ENCODE results near the gene MEG3. TPM values are rescaled to one million over a fixed set of nuclear protein-coding genes. Genes with fewer than 3 reads are reported as not detected.

The MEG3 gene
- 10 to 100 TPM; 15.9 to 47.1 TPM for total RNA-seq
- polyA plus RNA-seq (ENCODE audit: insufficient read length in 6 of 6) = 100 to 1,000 TPM; 300 to 398 (median 350) TPM
- long read RNA-seq, donor 1, full-length matches to known transcripts = 104 of 119 reads
- long read RNA-seq, donor 1, partial matches to known transcripts = 15 of 119 reads
- long read RNA-seq, donor 1, other reads (novel, unspliced or antisense) = 0 of 119 reads
- long read RNA-seq, donor 2, full-length matches to known transcripts = 96 of 101 reads
- long read RNA-seq, donor 2, partial matches to known transcripts = 5 of 101 reads
- long read RNA-seq, donor 2, other reads (novel, unspliced or antisense) = 0 of 101 reads
- long read RNA-seq, donor 3, full-length matches to known transcripts = 72 of 72 reads
- long read RNA-seq, donor 3, partial matches to known transcripts = 0 of 72 reads
- long read RNA-seq, donor 3, other reads (novel, unspliced or antisense) = 0 of 72 reads
- long read RNA-seq, donor 4, full-length matches to known transcripts = 7 of 9 reads
- long read RNA-seq, donor 4, partial matches to known transcripts = 1 of 9 reads
- long read RNA-seq, donor 4, other reads (novel, unspliced or antisense) = 1 of 9 reads
- long read RNA-seq, donor 5, full-length matches to known transcripts = 114 of 130 reads
- long read RNA-seq, donor 5, partial matches to known transcripts = 16 of 130 reads
- long read RNA-seq, donor 5, other reads (novel, unspliced or antisense) = 0 of 130 reads
- long read RNA-seq, donor 6, full-length matches to known transcripts = 138 of 138 reads
- long read RNA-seq, donor 6, partial matches to known transcripts = 0 of 138 reads
- long read RNA-seq, donor 6, other reads (novel, unspliced or antisense) = 0 of 138 reads
- long read RNA-seq, donor 7, full-length matches to known transcripts = 71 of 76 reads
- long read RNA-seq, donor 7, partial matches to known transcripts = 5 of 76 reads
- long read RNA-seq, donor 7, other reads (novel, unspliced or antisense) = 0 of 76 reads
- long read RNA-seq, donor 8, full-length matches to known transcripts = 95 of 95 reads
- long read RNA-seq, donor 8, partial matches to known transcripts = 0 of 95 reads
- long read RNA-seq, donor 8, other reads (novel, unspliced or antisense) = 0 of 95 reads
- long read RNA-seq, donor 9, full-length matches to known transcripts = 13 of 13 reads
- long read RNA-seq, donor 9, partial matches to known transcripts = 0 of 13 reads
- long read RNA-seq, donor 9, other reads (novel, unspliced or antisense) = 0 of 13 reads
- long read RNA-seq, donor 10, partial matches to known transcripts = 1 of 1 reads
- long read RNA-seq, donor 10, other reads (novel, unspliced or antisense) = 0 of 1 reads
- long read RNA-seq, donor 11 = 0 reads
- long read RNA-seq, donor 12, full-length matches to known transcripts = 70 of 70 reads
- long read RNA-seq, donor 12, partial matches to known transcripts = 0 of 70 reads
- long read RNA-seq, donor 12, other reads (novel, unspliced or antisense) = 0 of 70 reads

DNA sequence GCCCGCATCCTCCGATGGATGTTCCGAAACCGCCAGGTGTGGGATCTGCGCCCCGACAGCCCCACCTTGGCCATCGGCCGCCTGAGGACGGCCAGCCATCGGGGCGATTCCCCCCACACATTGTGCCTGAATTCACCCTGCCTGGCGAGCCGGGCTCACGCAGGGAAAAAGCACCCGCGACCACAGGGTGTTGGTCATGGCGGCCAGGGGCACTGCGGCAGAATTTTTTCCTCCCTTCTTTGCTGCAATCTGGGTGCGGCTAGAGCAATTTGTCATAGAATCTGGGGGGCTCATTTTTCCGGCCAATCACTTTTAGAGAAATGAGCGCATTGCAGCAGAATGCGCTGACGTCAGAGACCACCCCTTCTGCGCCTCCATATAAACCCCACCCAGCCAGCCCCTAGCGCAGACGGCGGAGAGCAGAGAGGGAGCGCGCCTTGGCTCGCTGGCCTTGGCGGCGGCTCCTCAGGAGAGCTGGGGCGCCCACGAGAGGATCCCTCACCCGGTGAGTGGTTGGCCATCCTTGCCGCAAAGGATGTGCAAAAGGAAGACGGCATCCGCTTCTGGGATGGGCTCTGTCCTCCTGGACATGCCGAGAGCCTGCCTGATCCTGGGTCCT is at the start of gene MEG3:
Gene MEG3 (plus strand): TSS at position 406 of the 619 bp plus-strand sequence.
- H3K27ac ChIP-seq = no peak within 1 kb of the TSS
- H3K9me3 ChIP-seq = peaks cover 0 to 5% of the 10 kb centered on the region in 2 donors
- DNase-seq = peak in 2 of 4 donors; percentile 75 to 86
- H3K4me3 ChIP-seq = peak within 1 kb of the TSS in 1 of 2 donors; percentile 24
- peaks cover 10 to 75% of the 10 kb centered on the region in 2 donors for H3K27me3 ChIP-seq
- TF ChIP-seq, protein P1, sequence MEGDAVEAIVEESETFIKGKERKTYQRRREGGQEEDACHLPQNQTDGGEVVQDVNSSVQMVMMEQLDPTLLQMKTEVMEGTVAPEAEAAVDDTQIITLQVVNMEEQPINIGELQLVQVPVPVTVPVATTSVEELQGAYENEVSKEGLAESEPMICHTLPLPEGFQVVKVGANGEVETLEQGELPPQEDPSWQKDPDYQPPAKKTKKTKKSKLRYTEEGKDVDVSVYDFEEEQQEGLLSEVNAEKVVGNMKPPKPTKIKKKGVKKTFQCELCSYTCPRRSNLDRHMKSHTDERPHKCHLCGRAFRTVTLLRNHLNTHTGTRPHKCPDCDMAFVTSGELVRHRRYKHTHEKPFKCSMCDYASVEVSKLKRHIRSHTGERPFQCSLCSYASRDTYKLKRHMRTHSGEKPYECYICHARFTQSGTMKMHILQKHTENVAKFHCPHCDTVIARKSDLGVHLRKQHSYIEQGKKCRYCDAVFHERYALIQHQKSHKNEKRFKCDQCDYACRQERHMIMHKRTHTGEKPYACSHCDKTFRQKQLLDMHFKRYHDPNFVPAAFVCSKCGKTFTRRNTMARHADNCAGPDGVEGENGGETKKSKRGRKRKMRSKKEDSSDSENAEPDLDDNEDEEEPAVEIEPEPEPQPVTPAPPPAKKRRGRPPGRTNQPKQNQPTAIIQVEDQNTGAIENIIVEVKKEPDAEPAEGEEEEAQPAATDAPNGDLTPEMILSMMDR (IDR thresholded peaks at IDR 0.05) = no peak
- peaks cover 0 to 4% of the 10 kb centered on the region in 2 donors for H3K4me1 ChIP-seq
- no peaks in the 10 kb centered on the region for H3K36me3 ChIP-seq
- intact Hi-C loops (cut with DNase I) = no loop called here
- peak; percentile 34 for ATAC-seq

DNA sequence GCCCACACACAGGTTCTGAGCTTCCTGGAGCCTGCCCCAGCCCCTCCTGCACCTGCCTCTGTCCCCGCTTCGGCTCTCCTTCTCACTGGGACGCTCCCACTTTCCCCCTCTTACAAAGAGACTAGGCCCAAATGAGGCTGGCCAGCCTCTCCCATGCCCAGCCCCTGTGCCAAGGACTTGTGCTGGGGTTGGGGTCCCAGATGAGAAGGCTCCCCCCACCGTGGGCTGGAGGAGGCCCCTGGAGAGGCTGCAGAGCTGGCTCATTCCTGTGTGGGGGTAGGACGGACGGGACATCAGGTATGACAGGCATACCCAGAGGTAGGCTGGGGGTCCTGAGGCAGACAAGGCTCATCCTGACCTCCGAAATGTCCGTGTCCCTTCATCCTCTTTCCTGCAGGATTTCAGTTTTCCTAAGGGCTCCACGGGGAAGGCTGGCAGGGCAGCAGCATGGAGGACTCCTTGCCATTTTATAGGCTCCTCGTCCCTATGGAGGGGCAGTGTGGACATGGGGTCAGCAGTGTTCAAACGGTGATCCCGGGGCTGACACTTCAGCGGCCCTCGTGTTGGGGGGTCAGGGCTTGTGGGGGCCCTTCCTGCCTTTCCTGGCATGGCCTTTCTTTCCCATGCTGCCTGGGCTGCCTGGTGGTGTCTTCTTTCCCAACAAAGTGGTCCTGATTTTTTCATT is 49.1 kb upstream of the MEG3 start:
- TF ChIP-seq, protein P1 (IDR thresholded peaks at IDR 0.05) = no peak
- ATAC-seq = no peak
- intact Hi-C loops (cut with DNase I) = no loop called here
- Histone ChIP-seq H3K36me3 (no peaks in the 10 kb centered on the region), H3K4me1 (no peaks in the 10 kb centered on the region), H3K4me3 (no peak overlapping the region), H3K9me3 (no peaks in the 10 kb centered on the region), H3K27ac (no peak overlapping the region), H3K27me3 (no peaks in the 10 kb centered on the region)
- no peak for DNase-seq

DNA sequence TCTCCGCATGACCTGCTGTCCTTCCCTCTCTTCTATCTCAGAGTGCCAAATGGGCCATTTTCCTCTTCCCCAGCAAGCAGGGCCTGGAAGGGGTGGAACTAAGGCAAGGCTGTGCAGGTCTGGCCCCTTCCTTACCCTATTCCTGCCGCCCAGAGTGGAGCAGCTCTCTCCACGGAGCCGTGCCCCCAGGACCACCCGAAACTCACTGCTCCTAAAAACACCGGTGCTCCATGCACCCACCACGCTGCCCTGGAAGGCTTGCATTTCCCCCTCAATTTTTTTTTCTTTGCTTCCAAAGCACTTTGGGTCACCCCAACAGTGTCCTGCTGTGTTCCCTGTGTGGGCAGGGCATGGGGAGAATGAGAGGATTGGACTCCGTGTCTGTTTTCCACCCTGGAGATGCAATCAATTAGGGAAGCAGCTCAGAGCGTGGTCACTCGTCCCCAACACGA is 48.5 kb upstream of the MEG3 start:
- ATAC-seq (no peak), DNase-seq (no peak)
- no peaks in the 10 kb centered on the region for H3K36me3 ChIP-seq
- intact Hi-C loops (cut with DNase I) = no loop called here
- no peak overlapping the region for H3K4me3 ChIP-seq
- no peaks in the 10 kb centered on the region for H3K9me3 ChIP-seq
- TF ChIP-seq, protein P1 (IDR thresholded peaks at IDR 0.05) = no peak
- no peaks in the 10 kb centered on the region for H3K4me1 ChIP-seq
- H3K27me3 ChIP-seq = no peaks in the 10 kb centered on the region
- H3K27ac ChIP-seq = no peak overlapping the region

DNA sequence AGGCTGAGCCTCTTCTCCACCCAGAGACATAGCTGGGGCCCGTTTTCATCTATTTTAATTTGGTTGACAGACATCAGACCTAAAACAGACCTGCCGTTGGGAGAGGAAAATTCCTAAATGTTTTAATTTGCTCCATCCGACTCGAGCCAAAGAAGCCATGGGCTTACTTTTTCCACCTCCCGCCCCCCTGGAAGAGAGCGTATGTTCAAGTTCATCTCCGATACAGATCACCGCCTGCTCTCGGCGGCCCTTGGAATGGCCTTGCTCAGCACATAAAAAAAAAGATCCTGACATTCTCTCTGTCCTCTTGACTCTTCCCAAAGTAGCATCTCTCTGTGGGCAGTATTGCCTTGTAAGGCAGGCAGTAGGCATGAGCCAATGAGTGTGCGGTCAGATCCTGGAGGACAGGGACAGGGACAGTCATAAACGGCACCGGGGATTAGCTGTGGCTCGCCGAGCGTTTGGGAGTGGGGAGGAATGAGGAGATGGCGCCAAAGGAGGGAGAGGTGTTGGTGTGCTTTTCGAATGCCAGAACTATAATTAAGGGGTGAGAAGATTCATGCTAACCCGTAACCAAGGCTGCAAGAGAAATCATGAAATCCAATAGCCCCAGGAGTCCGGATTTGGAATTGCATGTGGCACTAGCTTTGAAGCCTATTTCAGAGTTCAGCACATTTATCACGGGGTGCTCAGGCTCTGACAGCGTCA is 47.9 kb upstream of the MEG3 start:
- Histone ChIP-seq H3K27ac (no peak overlapping the region), H3K4me1 (no peaks in the 10 kb centered on the region), H3K4me3 (no peak overlapping the region), H3K36me3 (no peaks in the 10 kb centered on the region), H3K27me3 (no peaks in the 10 kb centered on the region), H3K9me3 (no peaks in the 10 kb centered on the region)
- DNase-seq (no peak), ATAC-seq (no peak)
- intact Hi-C loops (cut with DNase I) = no loop called here
- TF ChIP-seq, protein P1 (IDR thresholded peaks at IDR 0.05) = no peak
